ENCODE measurements around the gene HTT.

Gene HTT

GRCh38 chr4:3239998-3240920 lies 165.8 kb downstream of the HTT start:
- peak; percentile 19 for DNase-seq

GRCh38 chr4:3240936-3241522 lies 166.5 kb downstream of the HTT start:
- DNase-seq: peak; percentile 1

- DNase-seq: no peak
These were observed 167.5 kb downstream of the HTT start for GRCh38 chr4:3241898-3242524.

GRCh38 chr4:3243136-3243780 lies 168.8 kb downstream of the HTT start:
- no peak for DNase-seq

- no peak for DNase-seq
These were observed 169.5 kb downstream of the HTT start for GRCh38 chr4:3244002-3244401.

GRCh38 chr4:3244747-3245146 lies 170.3 kb downstream of the HTT start:
- no peak for DNase-seq

- no peak for DNase-seq
These were observed 171.2 kb downstream of the HTT start for GRCh38 chr4:3245676-3246075.

GRCh38 chr4:3246458-3247398 lies 172.2 kb downstream of the HTT start:
- no peak for DNase-seq

GRCh38 chr4:3247399-3248177 lies 173.1 kb downstream of the HTT start:
- DNase-seq: no peak

GRCh38 chr4:3248178-3248480 lies 173.6 kb downstream of the HTT start:
- no peak for DNase-seq

GRCh38 chr4:3248811-3249661 lies 174.6 kb downstream of the HTT start, which contains the start of gene MSANTD1:
Gene MSANTD1 (plus strand): TSS chr4:3249159. CDS start chr4:3249223, 64 bp downstream.
- no peak for DNase-seq

GRCh38 chr4:3249711-3250437 lies 175.4 kb downstream of the HTT start:
- no peak for DNase-seq

GRCh38 chr4:3250438-3250955 lies 176.0 kb downstream of the HTT start:
- no peak for DNase-seq

- no peak for DNase-seq
These were observed 176.6 kb downstream of the HTT start for GRCh38 chr4:3250956-3251690.

- no peak for DNase-seq
These were observed 177.4 kb downstream of the HTT start for GRCh38 chr4:3251691-3252479.

GRCh38 chr4:3252480-3252828 lies 178.0 kb downstream of the HTT start:
- no peak for DNase-seq

- DNase-seq: no peak
These were observed 178.6 kb downstream of the HTT start for GRCh38 chr4:3252831-3253641.

All from NCI-H345 (cell line).